ENCODE data around the gene TOX2.

DNA sequence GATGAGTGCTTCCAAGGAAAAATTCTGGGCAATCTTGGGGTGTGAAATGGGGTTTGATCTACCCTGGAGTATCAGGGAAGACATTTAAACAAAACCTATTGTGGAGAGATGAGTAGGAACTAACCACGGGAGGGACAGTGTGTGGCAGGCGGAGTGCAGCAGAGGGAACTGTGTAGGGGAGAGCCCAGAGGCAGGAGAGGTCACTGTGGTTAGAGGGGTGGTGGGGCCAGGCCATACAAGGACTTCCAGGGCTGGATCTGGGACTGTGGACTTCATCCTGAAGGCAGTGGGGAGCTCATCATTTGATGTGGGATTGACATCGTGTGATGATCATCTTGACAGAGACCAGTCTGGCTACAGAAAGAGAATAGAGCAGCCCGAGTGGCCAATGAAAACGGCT is 89.0 kb downstream of the TOX2 start:
- TF ChIP-seq, protein P1, sequence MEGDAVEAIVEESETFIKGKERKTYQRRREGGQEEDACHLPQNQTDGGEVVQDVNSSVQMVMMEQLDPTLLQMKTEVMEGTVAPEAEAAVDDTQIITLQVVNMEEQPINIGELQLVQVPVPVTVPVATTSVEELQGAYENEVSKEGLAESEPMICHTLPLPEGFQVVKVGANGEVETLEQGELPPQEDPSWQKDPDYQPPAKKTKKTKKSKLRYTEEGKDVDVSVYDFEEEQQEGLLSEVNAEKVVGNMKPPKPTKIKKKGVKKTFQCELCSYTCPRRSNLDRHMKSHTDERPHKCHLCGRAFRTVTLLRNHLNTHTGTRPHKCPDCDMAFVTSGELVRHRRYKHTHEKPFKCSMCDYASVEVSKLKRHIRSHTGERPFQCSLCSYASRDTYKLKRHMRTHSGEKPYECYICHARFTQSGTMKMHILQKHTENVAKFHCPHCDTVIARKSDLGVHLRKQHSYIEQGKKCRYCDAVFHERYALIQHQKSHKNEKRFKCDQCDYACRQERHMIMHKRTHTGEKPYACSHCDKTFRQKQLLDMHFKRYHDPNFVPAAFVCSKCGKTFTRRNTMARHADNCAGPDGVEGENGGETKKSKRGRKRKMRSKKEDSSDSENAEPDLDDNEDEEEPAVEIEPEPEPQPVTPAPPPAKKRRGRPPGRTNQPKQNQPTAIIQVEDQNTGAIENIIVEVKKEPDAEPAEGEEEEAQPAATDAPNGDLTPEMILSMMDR (IDR thresholded peaks at IDR 0.05; ENCODE audit: insufficient read depth, low read depth, low read length): no peak
- no peak for TF ChIP-seq EZH2 (IDR thresholded peaks at IDR 0.05; ENCODE audit: insufficient read depth, low read length)
